ENCODE results near the gene DGKB.

The DGKB gene

GRCh38 chr7:14258441-14258840, 644.1 kb downstream of the DGKB start:
- intact Hi-C loops (cut with DNase I): no loop called here
- DNase-seq: no peak

GRCh38 chr7:14252458-14252857, 650.1 kb downstream of the DGKB start:
- intact Hi-C loops (cut with DNase I): no loop called here
- DNase-seq: no peak

- DNase-seq: no peak
- intact Hi-C loops (cut with DNase I): no loop called here
Measured at GRCh38 chr7:14242175-14242574, 660.4 kb downstream of the DGKB start.

- DNase-seq: no peak
- intact Hi-C loops (cut with DNase I): no loop called here
Measured at GRCh38 chr7:14236834-14237233, 665.7 kb downstream of the DGKB start.

GRCh38 chr7:14235056-14235455, 667.5 kb downstream of the DGKB start:
- intact Hi-C loops (cut with DNase I): no loop called here
- DNase-seq: no peak

GRCh38 chr7:14233868-14234369, 668.6 kb downstream of the DGKB start:
- no peak for DNase-seq

GRCh38 chr7:14233076-14233867, 669.3 kb downstream of the DGKB start:
- intact Hi-C loops (cut with DNase I): no loop called here

More at GRCh38 chr7:14233868-14234369, 668.6 kb downstream of the DGKB start:
- intact Hi-C loops (cut with DNase I): no loop called here

GRCh38 chr7:14229047-14229446, 673.5 kb downstream of the DGKB start:
- no peak for DNase-seq
- intact Hi-C loops (cut with DNase I): no loop called here

More at GRCh38 chr7:14233076-14233867, 669.3 kb downstream of the DGKB start:
- DNase-seq: no peak

GRCh38 chr7:14228341-14228740, 674.2 kb downstream of the DGKB start:
- no peak for DNase-seq

GRCh38 chr7:14226126-14226525, 676.4 kb downstream of the DGKB start:
- intact Hi-C loops (cut with DNase I): no loop called here

More at GRCh38 chr7:14228341-14228740, 674.2 kb downstream of the DGKB start:
- intact Hi-C loops (cut with DNase I): no loop called here

GRCh38 chr7:14219125-14219524, 683.4 kb downstream of the DGKB start:
- intact Hi-C loops (cut with DNase I): no loop called here
- DNase-seq: no peak

More at GRCh38 chr7:14226126-14226525, 676.4 kb downstream of the DGKB start:
- no peak for DNase-seq

GRCh38 chr7:14218338-14218737, 684.2 kb downstream of the DGKB start:
- intact Hi-C loops (cut with DNase I): no loop called here
- no peak for DNase-seq

- intact Hi-C loops (cut with DNase I): no loop called here
- DNase-seq: no peak
Measured at GRCh38 chr7:14209896-14210484, 692.6 kb downstream of the DGKB start.

- intact Hi-C loops (cut with DNase I): no loop called here
- no peak for DNase-seq
Measured at GRCh38 chr7:14207711-14208110, 694.8 kb downstream of the DGKB start.

GRCh38 chr7:14207138-14207537, 695.4 kb downstream of the DGKB start:
- intact Hi-C loops (cut with DNase I): no loop called here
- DNase-seq: no peak

- DNase-seq: no peak
- intact Hi-C loops (cut with DNase I): no loop called here
Measured at GRCh38 chr7:14206121-14206520, 696.4 kb downstream of the DGKB start.

- intact Hi-C loops (cut with DNase I): no loop called here
- no peak for DNase-seq
Measured at GRCh38 chr7:14201353-14201752, 701.2 kb downstream of the DGKB start.

GRCh38 chr7:14199336-14199735, 703.2 kb downstream of the DGKB start:
- intact Hi-C loops (cut with DNase I): no loop called here
- no peak for DNase-seq

- no peak for DNase-seq
- intact Hi-C loops (cut with DNase I): no loop called here
Measured at GRCh38 chr7:14197280-14197679, 705.3 kb downstream of the DGKB start.

- DNase-seq: no peak
- intact Hi-C loops (cut with DNase I): no loop called here
Measured at GRCh38 chr7:14196555-14196954, 706.0 kb downstream of the DGKB start.

- DNase-seq: no peak
Measured at GRCh38 chr7:14195871-14196270, 706.7 kb downstream of the DGKB start.

GRCh38 chr7:14195079-14195478, 707.5 kb downstream of the DGKB start:
- intact Hi-C loops (cut with DNase I): no loop called here
- no peak for DNase-seq

More at GRCh38 chr7:14195871-14196270, 706.7 kb downstream of the DGKB start:
- intact Hi-C loops (cut with DNase I): no loop called here
